Loucy (cell line): ENCODE results near the gene NCAPH2.

Experiments used
- CTCF ChIP-seq: fragments of 200-600 bp; sonication (generic); conservative IDR thresholded peaks from 2 replicates; pipeline ENCODE4 v1.5.1; 2014; ENCODE audit warnings: mild to moderate bottlenecking, antibody characterized with exemption, low read length
- EZH2phosphoT487 ChIP-seq: fragments of 200-600 bp; IDR thresholded peaks from 2 replicates; pipeline ENCODE4 v1.6.1; 2018; ENCODE audit warnings: antibody characterized with exemption, mild to moderate bottlenecking, moderate library complexity, borderline replicate concordance

GRCh38 chr22:50526108-50526833 lies 18.2 kb downstream of the NCAPH2 start:
- TF ChIP-seq CTCF: peak; percentile 59
- TF ChIP-seq EZH2phosphoT487: no peak
